NCI-H1930 (cell line): ENCODE data around the gene MFAP4.

ENCODE experiments used
- DNase-seq, 2 experiments: peaks; one replicate each; lab custom pipeline; 2025; lab: John Stamatoyannopoulos, UW

The MFAP4 gene

DNA sequence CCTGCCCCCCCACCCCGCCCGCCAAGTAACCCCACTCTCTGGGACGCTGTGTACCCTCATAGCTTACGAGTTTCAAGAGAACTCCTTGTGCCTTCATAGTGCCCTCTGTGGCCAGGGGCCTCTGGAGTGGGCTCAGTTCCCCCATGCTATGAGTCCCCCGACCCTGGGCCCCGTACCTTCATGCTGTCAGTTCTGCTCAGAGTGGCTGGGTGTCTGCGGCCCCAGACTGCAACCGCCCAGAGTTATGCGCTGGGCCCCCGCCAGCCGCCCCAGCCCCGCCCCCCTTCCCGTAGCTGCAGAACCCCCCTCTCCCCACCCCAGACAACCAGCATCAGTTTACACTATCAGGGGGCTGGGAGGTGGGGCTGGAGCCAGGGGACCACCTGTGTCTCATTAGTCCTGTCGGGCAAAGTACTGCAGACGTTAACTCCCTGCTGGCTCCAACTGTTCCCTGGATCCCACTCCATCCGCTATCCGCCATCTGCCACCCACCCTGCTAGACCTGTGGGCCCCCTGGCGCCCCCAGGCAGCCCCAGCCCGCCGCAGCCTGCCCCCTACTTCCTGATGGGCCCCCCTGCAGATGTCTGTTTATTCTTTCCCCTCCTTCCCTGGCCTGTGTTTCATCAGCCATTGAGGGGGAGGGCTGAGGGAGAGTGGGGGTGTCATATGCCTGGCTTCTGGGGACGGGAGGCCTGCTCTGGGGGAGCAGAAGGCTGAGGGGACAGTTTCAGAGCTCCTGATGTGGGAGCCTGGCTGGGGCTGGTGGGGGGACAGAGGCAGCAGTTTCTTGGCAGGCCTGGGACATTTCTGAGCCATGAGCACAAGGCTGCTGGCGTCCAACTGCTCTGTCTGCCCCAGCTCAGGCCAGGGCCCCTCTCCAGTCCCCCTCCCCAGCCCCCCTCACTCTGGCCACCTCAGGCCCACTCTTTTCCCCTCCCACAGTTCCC lies at the start of gene MFAP4:
Gene MFAP4 (minus strand): TSS at position 217 of the 947 bp plus-strand sequence. CDS start 35 bp downstream, at position 182.
- no peak for DNase-seq

GRCh38 chr17:19433727-19434340 lies 46.8 kb upstream of the MFAP4 start:
- DNase-seq, result no peak

GRCh38 chr17:19433255-19433654 lies 46.3 kb upstream of the MFAP4 start:
- no peak for DNase-seq

DNA sequence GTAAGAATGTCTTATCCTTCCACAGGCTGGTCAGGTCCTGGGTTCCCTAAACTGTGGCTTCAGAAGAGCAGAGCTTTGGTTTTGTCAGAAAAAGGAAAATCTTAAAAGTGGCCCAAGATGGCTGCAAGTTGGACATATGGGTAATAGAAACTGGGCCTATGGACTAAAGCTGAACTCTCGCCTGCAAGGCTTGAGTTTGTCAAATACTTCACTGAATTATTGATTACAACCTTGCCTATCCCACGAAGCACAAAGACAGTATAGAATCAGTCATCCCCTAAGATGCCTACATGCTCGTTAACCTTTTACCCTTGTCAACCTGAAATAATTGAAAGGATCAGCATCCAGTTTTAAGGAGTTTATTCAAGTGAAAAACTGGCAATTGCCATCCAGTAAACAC lies 44.7 kb upstream of the MFAP4 start:
- no peak for DNase-seq

DNA sequence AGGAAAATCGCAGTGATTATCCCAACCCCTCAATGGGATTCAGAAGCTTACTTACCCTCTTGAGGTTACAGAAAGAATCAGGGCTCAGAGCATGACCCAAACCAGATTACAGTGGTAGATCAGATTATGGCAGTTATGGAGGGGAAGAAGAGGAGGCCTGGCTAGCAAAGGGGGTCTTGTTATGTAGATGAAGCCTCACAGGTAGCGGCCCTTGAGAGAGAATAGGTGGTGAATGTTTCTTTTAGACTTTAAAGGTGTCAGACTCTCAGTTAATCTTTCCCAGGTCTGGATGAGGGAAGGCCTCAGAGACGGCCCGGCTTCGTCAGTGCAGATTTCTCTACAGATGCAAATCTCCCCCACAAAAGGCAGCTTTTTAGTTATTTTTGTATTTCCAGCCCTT lies 39.6 kb upstream of the MFAP4 start:
- no peak for DNase-seq

DNA sequence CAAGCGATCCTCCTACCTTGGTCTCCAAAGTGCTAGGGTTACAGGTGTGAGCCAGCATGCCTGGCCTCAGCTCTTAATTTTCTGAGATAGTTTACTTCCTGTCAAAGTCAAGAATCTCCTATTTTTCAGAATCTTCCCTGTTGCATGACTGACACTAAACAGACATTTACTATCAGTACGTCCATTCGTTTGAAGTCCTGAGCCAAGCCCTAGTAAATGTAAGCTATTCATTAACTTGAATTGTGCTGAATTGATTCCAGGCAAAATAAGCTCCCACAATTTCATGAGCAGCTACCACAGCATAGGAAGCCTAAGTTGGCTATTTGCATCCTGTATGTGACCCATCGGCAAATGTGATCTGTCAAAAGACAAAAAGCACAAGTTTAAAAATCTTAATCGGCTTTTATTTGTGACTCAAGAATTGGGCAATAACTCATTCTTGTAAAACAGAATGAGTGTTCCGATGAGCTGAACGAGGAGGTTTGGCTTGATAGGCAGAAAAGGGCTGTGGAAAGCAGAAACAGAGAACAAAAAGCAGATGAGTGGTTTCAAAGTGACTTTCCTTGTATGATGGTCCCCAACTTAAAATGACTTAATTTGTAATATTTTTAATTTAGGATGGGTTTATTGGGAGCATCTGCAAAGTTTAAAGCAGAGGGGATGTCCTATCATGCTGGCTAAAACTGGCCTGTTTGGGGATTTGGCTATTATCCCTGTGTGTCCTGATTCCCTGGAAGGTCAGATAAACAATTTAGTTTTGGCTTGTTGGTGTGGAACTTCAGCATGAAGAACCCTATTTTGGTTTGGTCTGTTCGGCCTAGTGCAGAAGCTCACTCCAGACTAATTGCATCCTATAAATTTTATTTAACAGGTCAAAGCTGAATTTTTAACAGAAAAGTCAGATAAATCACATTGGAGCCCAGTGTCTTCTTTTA lies 38.2 kb upstream of the MFAP4 start:
- DNase-seq, result no peak

GRCh38 chr17:19421926-19422325 lies 34.9 kb upstream of the MFAP4 start:
- DNase-seq, result no peak

DNA sequence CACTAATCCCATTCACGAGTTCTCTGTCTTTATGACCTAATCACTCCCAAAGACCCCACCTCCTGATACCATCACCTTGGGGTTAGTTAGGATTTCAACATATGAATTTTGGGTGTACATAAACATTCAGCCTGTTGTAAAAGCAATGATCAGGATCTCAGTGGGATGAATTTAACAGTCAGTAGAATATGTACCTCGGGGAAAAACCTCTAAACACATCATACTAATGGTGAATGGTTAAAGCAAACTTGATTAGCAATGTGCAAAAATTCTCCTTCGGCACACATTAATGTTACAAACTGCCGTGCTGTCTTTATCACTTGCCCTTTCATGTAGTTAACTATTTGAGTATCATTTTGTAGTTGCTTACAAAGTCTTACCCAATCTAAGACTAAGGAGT lies 34.2 kb upstream of the MFAP4 start:
- DNase-seq, result no peak

DNA sequence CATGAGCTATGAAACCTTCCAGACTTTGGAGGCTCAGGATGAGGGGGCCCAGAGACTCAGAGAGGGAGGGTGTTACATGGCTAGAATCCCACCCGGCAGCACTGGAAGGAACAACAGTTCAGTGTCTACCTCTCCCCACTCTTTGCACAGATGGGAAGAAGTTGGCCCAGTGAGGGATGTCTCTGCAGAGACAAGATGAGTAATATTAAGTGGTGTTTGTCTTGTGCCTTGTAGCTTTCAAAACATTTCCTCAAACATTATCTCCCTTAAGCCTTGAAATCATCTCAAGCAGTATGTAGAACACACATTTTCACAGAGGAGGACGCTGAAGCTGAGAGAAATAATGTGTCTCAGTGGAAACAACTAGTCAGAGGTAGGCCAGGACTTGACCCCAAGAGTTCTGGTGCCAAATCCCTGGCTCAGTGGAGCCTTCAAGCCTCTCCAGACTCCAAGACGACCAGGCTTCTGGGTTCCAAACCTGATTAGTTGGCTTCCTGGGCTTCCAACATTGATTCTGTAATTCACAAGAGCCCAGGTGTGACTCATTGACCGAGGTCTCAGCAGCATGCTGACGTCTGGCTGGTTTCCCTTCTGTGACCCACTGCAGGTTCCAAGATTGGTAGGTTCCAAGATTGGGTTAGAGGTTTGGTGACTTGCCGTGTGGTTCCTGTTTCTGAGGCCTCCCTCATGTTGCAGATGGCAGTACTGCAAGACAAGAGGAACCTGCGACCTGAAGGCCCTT lies 31.4 kb upstream of the MFAP4 start:
- DNase-seq, result no peak

GRCh38 chr17:19417611-19418010 lies 30.6 kb upstream of the MFAP4 start:
- DNase-seq, result no peak

DNA sequence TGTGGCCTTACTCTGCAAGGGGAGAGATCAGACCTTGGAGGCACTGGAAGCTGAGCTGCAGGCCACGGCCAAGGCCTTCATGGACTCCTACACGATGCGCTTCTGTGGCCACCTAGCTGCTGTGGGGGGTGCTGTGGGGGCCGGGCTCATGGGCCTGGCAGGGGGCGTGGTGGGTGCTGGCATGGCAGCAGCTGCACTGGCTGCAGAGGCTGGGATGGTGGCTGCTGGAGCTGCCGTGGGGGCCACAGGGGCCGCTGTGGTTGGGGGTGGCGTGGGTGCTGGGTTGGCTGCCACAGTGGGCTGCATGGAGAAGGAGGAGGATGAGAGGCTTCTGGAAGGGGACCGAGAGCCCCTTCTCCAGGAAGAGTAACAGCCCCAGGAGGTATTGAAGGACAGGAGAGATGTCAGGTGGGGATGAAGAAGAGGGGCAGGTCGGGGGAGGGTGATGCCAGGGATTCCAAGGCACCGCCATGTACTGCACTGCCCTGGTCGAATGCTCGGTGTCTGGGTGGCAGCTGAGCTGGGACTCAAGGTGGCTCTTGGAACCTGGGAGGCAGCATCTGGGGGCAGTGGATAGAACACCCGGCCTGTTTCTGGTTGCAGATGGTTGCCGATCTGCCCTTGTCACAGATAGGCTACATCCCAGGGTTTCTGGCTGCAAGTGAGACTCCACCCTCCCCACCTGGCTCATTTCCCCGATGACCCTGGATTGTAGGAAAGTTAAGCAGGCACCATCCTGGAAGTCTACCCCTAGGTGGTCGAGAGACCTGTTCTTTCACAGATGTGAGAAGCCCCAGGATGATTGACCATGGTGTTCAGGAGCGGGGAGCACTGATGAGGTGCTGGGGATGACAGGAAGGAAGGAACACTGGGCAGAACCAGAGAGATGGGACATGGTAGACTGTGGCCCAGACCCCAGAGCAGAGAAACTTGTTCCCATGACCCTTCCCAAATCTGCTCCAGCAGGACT lies 29.1 kb upstream of the MFAP4 start:
- no peak for DNase-seq

GRCh38 chr17:19415311-19415710 lies 28.3 kb upstream of the MFAP4 start:
- DNase-seq, result no peak

- no peak for DNase-seq
These were observed 27.6 kb upstream of the MFAP4 start for GRCh38 chr17:19414396-19415280.

DNA sequence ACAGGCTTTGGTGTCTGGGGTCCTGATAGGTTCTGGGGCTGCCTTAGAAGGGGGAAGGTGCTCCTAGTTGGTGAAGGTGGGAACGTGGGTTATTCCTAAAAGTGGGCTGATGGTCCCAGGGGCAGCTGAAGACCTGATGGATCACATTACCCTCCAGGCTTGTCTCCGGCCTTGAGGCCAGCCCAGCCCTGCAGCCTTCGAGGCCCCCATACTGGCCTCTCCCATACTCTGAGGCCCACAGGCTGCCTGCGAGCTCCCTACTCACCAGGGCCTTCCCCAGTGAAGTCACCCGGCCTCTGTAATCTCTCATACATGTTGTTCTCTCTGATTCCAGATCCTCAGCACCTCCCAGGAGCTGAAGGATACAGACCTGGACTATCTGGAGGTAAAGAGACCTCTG lies 26.8 kb upstream of the MFAP4 start:
- DNase-seq, result no peak

DNA sequence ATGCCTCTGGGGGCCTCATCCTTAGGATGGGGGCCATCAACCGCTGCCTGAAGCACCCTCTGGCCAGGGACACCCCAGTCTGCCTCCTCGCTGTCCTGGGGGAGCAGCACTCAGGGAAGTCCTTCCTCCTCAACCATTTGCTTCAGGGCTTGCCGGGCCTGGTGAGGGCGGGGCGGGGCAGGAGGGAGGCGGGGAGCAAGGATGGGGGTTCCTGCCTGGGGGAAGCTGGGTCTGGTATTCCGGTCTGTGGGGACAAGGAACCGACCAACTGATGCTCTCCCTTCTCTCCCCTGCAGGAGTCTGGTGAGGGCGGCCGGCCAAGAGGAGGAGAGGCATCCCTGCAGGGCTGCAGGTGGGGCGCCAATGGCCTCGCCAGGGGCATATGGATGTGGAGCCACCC lies 26.0 kb upstream of the MFAP4 start:
- no peak for DNase-seq

- DNase-seq, result no peak
These were observed 25.5 kb upstream of the MFAP4 start for GRCh38 chr17:19412510-19412909.

- no peak for DNase-seq
These were observed 24.6 kb upstream of the MFAP4 start for GRCh38 chr17:19411631-19412030.

GRCh38 chr17:19410875-19411620 lies 24.1 kb upstream of the MFAP4 start, which contains the start of gene RNF112:
Gene RNF112, plus strand, starts transcription at chr17:19411232. Its CDS starts 177 bp downstream, at chr17:19411409.
- DNase-seq, result no peak
